ENCODE results near the gene LHX3.

DNA sequence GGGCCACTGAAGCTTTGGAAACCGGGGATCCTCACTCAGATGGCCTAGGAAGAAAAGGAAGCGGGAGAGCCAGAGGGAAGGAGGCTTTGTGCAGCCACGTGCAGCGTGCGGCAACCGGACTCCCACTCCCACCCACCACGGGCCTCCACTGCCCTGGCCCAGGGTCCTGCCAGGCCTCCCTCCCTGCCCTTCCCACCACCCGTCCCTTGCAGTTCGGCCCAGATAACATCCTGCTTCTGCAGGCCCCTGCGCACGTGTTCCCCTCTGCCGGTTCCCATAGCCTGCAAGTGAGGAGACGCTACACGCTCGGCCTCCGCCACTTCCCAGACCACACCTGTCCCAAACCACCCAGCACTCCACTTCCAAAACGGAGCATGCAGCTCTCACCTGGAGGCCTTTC is 4.3 kb upstream of the LHX3 start:
- TF ChIP-seq, protein P1, sequence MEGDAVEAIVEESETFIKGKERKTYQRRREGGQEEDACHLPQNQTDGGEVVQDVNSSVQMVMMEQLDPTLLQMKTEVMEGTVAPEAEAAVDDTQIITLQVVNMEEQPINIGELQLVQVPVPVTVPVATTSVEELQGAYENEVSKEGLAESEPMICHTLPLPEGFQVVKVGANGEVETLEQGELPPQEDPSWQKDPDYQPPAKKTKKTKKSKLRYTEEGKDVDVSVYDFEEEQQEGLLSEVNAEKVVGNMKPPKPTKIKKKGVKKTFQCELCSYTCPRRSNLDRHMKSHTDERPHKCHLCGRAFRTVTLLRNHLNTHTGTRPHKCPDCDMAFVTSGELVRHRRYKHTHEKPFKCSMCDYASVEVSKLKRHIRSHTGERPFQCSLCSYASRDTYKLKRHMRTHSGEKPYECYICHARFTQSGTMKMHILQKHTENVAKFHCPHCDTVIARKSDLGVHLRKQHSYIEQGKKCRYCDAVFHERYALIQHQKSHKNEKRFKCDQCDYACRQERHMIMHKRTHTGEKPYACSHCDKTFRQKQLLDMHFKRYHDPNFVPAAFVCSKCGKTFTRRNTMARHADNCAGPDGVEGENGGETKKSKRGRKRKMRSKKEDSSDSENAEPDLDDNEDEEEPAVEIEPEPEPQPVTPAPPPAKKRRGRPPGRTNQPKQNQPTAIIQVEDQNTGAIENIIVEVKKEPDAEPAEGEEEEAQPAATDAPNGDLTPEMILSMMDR (IDR thresholded peaks at IDR 0.05) = no peak
- TF ChIP-seq EZH2 (IDR thresholded peaks at IDR 0.05) = no peak
